Endodermal cell (in vitro differentiated cells): ENCODE data around the gene C1R. TPM values are rescaled to one million over a fixed set of nuclear protein-coding genes. Genes with fewer than 3 reads are reported as not detected.

Source experiments
- DNase-seq: peaks from one replicate; pipeline ENCODE4 v3.0.0-alpha.2; 2017
- H3K27ac ChIP-seq: 2 replicates; pipeline ENCODE4 v1.5.1; 2013; ENCODE audit warnings: mild to moderate bottlenecking, low read depth, low read length, moderate library complexity
- H3K27me3 ChIP-seq: 2 replicates; pipeline ENCODE4 v1.6.1; 2013; ENCODE audit warnings: mild to moderate bottlenecking, low read length, moderate library complexity; ENCODE audit not compliant: insufficient read depth, control insufficient read depth, poor library complexity, severe bottlenecking
- H3K36me3 ChIP-seq: 2 replicates; pipeline ENCODE4 v1.7.0; 2013; ENCODE audit warnings: mild to moderate bottlenecking, low read length, moderate library complexity; ENCODE audit not compliant: control insufficient read depth, insufficient read depth
- H3K4me1 ChIP-seq: one replicate; pipeline ENCODE4 v1.7.0; 2013; ENCODE audit warnings: low read length; ENCODE audit not compliant: control insufficient read depth, insufficient read depth
- H3K4me3 ChIP-seq: 2 replicates; pipeline ENCODE4 v1.5.1; 2013; ENCODE audit warnings: mild to moderate bottlenecking, low read length, moderate library complexity
- H3K9ac ChIP-seq: 2 replicates; pipeline ENCODE4 v1.6.1; 2013; ENCODE audit warnings: mild to moderate bottlenecking, low read length, moderate library complexity; ENCODE audit not compliant: poor library complexity, severe bottlenecking; ENCODE audit errors: extremely low read depth
- H3K9me3 ChIP-seq: 2 replicates; pipeline ENCODE4 v1.6.1; 2013; ENCODE audit warnings: mild to moderate bottlenecking, low read length, moderate library complexity; ENCODE audit not compliant: control insufficient read depth
- H3K27ac Mint-ChIP-seq: 2 replicates; pipeline ENCODE4 v1.8.0; 2020; ENCODE audit warnings: mixed read lengths
- H3K27me3 Mint-ChIP-seq: 2 replicates; pipeline ENCODE4 v1.8.0; 2021; ENCODE audit warnings: mild to moderate bottlenecking, mixed read lengths; ENCODE audit not compliant: insufficient read depth
- H3K36me3 Mint-ChIP-seq: 2 replicates; pipeline ENCODE4 v1.8.0; 2020; ENCODE audit warnings: low read depth, mixed read lengths
- H3K4me1 Mint-ChIP-seq: 2 replicates; pipeline ENCODE4 v1.8.0; 2020; ENCODE audit warnings: mixed read lengths
- H3K4me3 Mint-ChIP-seq: 2 replicates; pipeline ENCODE4 v1.8.0; 2020; ENCODE audit warnings: mild to moderate bottlenecking, moderate library complexity, mixed read lengths
- H3K9me3 Mint-ChIP-seq: 2 replicates; pipeline ENCODE4 v1.8.0; 2020; ENCODE audit warnings: mild to moderate bottlenecking, mixed read lengths
- WGBS, 2 experiments: methylation state at CpG; one replicate each; pipeline versions ENCODE4 v1.1.5 to v1.1.7; 2013; ENCODE audit warnings: missing lambda C conversion rate in 2 of 2, mixed read lengths in 1 of 2; ENCODE audit not compliant: insufficient coverage in 1 of 2, insufficient read length in 1 of 2; 5-methylcytosine and 5-hydroxymethylcytosine counted together
- total RNA-seq, 2 donors: library from RNA; stranded (reverse); fragmentation: NEBNext Ultra II Directional in 1 of 2; extraction: Animal tissue kit (Norgen Biotek cat#: 25700) in 1 of 2; gene quantifications; 2 replicates in 1 of 2; 3 replicates in 1 of 2; pipeline ENCODE4 v1.2.1, GENCODE V29; 2021
- TF ChIP-seq, protein P1 (sequence below): fragments of 200-600 bp; sonication (generic); conservative IDR thresholded peaks from 2 replicates; pipeline ENCODE4 v1.5.0; 2021; ENCODE audit warnings: antibody characterized with exemption, mild to moderate bottlenecking

The C1R gene
- total RNA-seq, 2 donors from 2014 or later = 3.9 TPM

DNA sequence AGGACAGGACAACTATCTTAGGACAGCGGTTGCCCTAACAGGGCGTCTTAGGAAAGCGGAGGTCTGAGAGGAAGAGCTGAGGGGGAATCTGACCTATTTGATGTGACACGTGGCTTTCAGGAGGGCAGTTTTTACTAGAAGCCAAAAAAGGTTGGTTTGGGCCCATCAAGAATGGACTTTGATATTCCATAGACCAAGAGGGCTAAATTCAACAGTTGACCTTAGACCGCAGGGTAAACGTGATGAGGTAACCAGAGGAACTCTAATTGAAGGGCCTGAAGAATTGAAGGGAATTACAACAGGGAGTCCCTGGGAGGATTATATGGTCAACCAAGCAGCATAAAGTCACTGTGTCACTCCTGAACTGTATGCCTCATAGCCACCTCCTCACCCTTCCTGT is 20.2 kb downstream of the C1R start:
- peaks cover 7% of the 10 kb centered on the region for H3K4me1 Mint-ChIP-seq
- no peak for DNase-seq
- Histone ChIP-seq H3K4me1 (peaks cover 5% of the 10 kb centered on the region), H3K9ac (no peak overlapping the region), H3K36me3 (no peaks in the 10 kb centered on the region), H3K4me3 (no peak overlapping the region), H3K27me3 (no peaks in the 10 kb centered on the region), H3K27ac (no peak overlapping the region), H3K9me3 (no peaks in the 10 kb centered on the region)
- 90 to 95% methylated on average over 5 to 6 of the region's 6 CpGs for WGBS, 2 experiments
- no peaks in the 10 kb centered on the region for H3K9me3 Mint-ChIP-seq
- H3K36me3 Mint-ChIP-seq = no peaks in the 10 kb centered on the region
- no peak overlapping the region for H3K4me3 Mint-ChIP-seq
- H3K27me3 Mint-ChIP-seq = peaks cover 28% of the 10 kb centered on the region
- TF ChIP-seq, protein P1, sequence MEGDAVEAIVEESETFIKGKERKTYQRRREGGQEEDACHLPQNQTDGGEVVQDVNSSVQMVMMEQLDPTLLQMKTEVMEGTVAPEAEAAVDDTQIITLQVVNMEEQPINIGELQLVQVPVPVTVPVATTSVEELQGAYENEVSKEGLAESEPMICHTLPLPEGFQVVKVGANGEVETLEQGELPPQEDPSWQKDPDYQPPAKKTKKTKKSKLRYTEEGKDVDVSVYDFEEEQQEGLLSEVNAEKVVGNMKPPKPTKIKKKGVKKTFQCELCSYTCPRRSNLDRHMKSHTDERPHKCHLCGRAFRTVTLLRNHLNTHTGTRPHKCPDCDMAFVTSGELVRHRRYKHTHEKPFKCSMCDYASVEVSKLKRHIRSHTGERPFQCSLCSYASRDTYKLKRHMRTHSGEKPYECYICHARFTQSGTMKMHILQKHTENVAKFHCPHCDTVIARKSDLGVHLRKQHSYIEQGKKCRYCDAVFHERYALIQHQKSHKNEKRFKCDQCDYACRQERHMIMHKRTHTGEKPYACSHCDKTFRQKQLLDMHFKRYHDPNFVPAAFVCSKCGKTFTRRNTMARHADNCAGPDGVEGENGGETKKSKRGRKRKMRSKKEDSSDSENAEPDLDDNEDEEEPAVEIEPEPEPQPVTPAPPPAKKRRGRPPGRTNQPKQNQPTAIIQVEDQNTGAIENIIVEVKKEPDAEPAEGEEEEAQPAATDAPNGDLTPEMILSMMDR = no peak
- H3K27ac Mint-ChIP-seq = no peak overlapping the region

DNA sequence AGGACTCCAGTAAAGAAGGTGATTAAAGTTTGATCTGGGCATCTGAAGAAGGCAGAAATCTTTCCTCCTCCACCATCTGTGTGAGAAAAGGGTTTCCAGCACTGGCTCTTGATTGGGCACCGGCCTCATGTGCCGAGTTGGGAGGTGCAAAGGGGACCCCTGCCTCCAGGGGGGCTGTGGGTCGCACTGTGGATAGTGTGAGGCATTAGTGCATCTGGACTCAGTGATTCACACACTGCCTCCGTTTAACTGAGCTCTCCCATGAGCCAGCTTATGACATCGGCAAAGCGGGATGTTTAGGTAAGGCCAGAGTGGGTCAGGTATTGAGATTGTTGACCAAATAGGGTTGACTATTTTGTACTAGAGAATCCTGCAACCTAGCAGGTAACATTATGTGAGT is 22.9 kb downstream of the C1R start:
- no peak overlapping the region for H3K27ac Mint-ChIP-seq
- Histone ChIP-seq H3K9ac (no peak overlapping the region), H3K27ac (no peak overlapping the region), H3K4me1 (peaks cover 5% of the 10 kb centered on the region), H3K27me3 (no peaks in the 10 kb centered on the region), H3K4me3 (no peak overlapping the region), H3K36me3 (no peaks in the 10 kb centered on the region), H3K9me3 (no peaks in the 10 kb centered on the region)
- TF ChIP-seq, protein P1 = no peak
- DNase-seq = no peak
- no peak overlapping the region for H3K4me3 Mint-ChIP-seq
- H3K36me3 Mint-ChIP-seq = no peaks in the 10 kb centered on the region
- 94 to 100% methylated on average over 2 to 6 of the region's 6 CpGs for WGBS, 2 experiments
- H3K27me3 Mint-ChIP-seq = peaks cover 25% of the 10 kb centered on the region
- peaks cover 7% of the 10 kb centered on the region for H3K4me1 Mint-ChIP-seq
- no peaks in the 10 kb centered on the region for H3K9me3 Mint-ChIP-seq

DNA sequence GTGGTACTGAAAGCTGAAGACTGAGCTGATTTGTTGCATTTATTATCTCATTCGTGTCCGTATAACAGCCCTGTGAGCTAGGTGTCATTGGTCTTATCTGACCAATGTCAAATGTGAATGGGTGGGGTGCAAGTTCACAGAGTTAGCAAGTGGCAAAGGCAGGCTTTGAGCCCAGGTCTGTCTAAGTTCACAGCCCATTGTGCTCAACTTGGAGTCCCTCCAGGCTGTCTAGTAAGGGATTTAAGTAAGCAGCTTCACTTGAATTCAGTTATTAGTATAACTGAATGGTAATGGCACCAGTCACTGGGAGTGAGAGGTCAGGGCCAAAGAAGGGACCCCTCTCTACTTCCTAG is 23.3 kb downstream of the C1R start:
- Histone ChIP-seq H3K27ac (no peak overlapping the region), H3K4me3 (no peak overlapping the region), H3K4me1 (peaks cover 5% of the 10 kb centered on the region), H3K9ac (no peak overlapping the region), H3K36me3 (no peaks in the 10 kb centered on the region), H3K27me3 (no peaks in the 10 kb centered on the region), H3K9me3 (no peaks in the 10 kb centered on the region)
- Mint-ChIP-seq H3K4me3 (no peak overlapping the region), H3K9me3 (no peaks in the 10 kb centered on the region), H3K36me3 (no peaks in the 10 kb centered on the region), H3K27me3 (peaks cover 25% of the 10 kb centered on the region), H3K27ac (no peak overlapping the region), H3K4me1 (peaks cover 4% of the 10 kb centered on the region)
- TF ChIP-seq, protein P1 = no peak
- no peak for DNase-seq
- 91 to 100% methylated on average over 2 of the region's 2 CpGs for WGBS, 2 experiments
